H9 (cell line): Measurements from ENCODE around the gene DKKL1. TPM values are rescaled to one million over a fixed set of nuclear protein-coding genes. Genes with fewer than 3 reads are reported as not detected.
A peak's percentile ranks its signal among the peaks of the same experiment; 100 is the strongest.

Source experiments
- DNase-seq: peaks from one replicate; pipeline ENCODE4 v3.0.0-alpha.2; 2017
- H2AFZ ChIP-seq: one replicate; pipeline ENCODE4 v1.6.1; 2013; ENCODE audit warnings: mild to moderate bottlenecking, low read length, control low read depth, moderate library complexity
- H2AK5ac ChIP-seq: 2 replicates; pipeline ENCODE4 v1.6.1; 2013; ENCODE audit warnings: low read length, control low read depth, mixed read lengths; ENCODE audit not compliant: insufficient read length
- H2BK120ac ChIP-seq: one replicate; pipeline ENCODE4 v1.6.1; 2013; ENCODE audit warnings: low read depth, mild to moderate bottlenecking, low read length, control low read depth, inconsistent platforms; ENCODE audit not compliant: poor library complexity, severe bottlenecking
- H2BK12ac ChIP-seq: 2 replicates; pipeline ENCODE4 v1.6.1; 2013; ENCODE audit warnings: low read length, control low read depth, mixed read lengths, low read depth; ENCODE audit not compliant: insufficient read length
- H2BK15ac ChIP-seq: 2 replicates; pipeline ENCODE4 v1.6.1; 2013; ENCODE audit warnings: low read depth, low read length, control low read depth
- H2BK20ac ChIP-seq: one replicate; pipeline ENCODE4 v1.6.1; 2013; ENCODE audit warnings: low read depth, mild to moderate bottlenecking, low read length, control low read depth, inconsistent platforms; ENCODE audit not compliant: poor library complexity, severe bottlenecking
- H2BK5ac ChIP-seq: 2 replicates; pipeline ENCODE4 v1.6.1; 2013; ENCODE audit warnings: low read length, control low read depth, mixed read lengths; ENCODE audit not compliant: insufficient read length
- H3K14ac ChIP-seq: 2 replicates; pipeline ENCODE4 v1.6.1; 2013; ENCODE audit warnings: low read length, control low read depth; ENCODE audit not compliant: insufficient read depth
- H3K18ac ChIP-seq: 2 replicates; pipeline ENCODE4 v1.6.1; 2013; ENCODE audit warnings: low read depth, mild to moderate bottlenecking, mixed read lengths, low read length, control low read depth; ENCODE audit not compliant: insufficient read length
- H3K23ac ChIP-seq: 2 replicates; pipeline ENCODE4 v1.6.1; 2013; ENCODE audit warnings: low read length, control low read depth, mixed read lengths, low read depth; ENCODE audit not compliant: insufficient read length
- H3K23me2 ChIP-seq: 2 replicates; pipeline ENCODE4 v1.6.1; 2013; ENCODE audit warnings: low read depth, mild to moderate bottlenecking, mixed read lengths, low read length, control low read depth; ENCODE audit not compliant: insufficient read length, poor library complexity, severe bottlenecking
- H3K27ac ChIP-seq: 2 replicates; pipeline ENCODE4 v1.5.1; 2013; ENCODE audit warnings: low read length, control low read depth, mixed read lengths, low read depth; ENCODE audit not compliant: insufficient read length
- H3K27me3 ChIP-seq: 2 replicates; pipeline ENCODE4 v1.6.1; 2013; ENCODE audit warnings: low read length, control low read depth, inconsistent platforms; ENCODE audit not compliant: insufficient read depth
- H3K4ac ChIP-seq: 2 replicates; pipeline ENCODE4 v1.6.1; 2013; ENCODE audit warnings: low read depth, mild to moderate bottlenecking, control low read depth, inconsistent platforms, low read length, moderate library complexity
- H3K4me1 ChIP-seq: 2 replicates; pipeline ENCODE4 v1.6.1; 2013; ENCODE audit warnings: low read length, control low read depth, inconsistent platforms; ENCODE audit not compliant: insufficient read depth
- H3K4me2 ChIP-seq: 2 replicates; pipeline ENCODE4 v1.6.1; 2013; ENCODE audit warnings: low read length, control low read depth, mixed read lengths; ENCODE audit not compliant: insufficient read length, insufficient read depth
- H3K56ac ChIP-seq: 2 replicates; pipeline ENCODE4 v1.6.1; 2013; ENCODE audit warnings: low read depth, mild to moderate bottlenecking, mixed read lengths, low read length, control low read depth; ENCODE audit not compliant: insufficient read length
- H3K79me1 ChIP-seq: 2 replicates; pipeline ENCODE4 v1.6.1; 2013; ENCODE audit warnings: low read depth, mild to moderate bottlenecking, moderate library complexity, low read length, control low read depth, inconsistent platforms; ENCODE audit not compliant: insufficient read depth, poor library complexity, severe bottlenecking
- H3K79me2 ChIP-seq: 2 replicates; pipeline ENCODE4 v1.6.1; 2013; ENCODE audit warnings: low read length, control low read depth, inconsistent platforms; ENCODE audit not compliant: insufficient read depth
- H3K9ac ChIP-seq: 2 replicates; pipeline ENCODE4 v1.6.1; 2013; ENCODE audit warnings: low read length, control low read depth, mixed read lengths; ENCODE audit not compliant: insufficient read length; ENCODE audit errors: extremely low read depth
- H3K9me3 ChIP-seq: one replicate; pipeline ENCODE4 v1.6.1; 2013; ENCODE audit warnings: low read depth, low read length, inconsistent platforms; ENCODE audit not compliant: control insufficient read depth
- H3T11ph ChIP-seq: one replicate; pipeline ENCODE4 v1.6.1; 2013; ENCODE audit warnings: mild to moderate bottlenecking, low read length, control low read depth, inconsistent platforms
- H4K20me1 ChIP-seq: one replicate; pipeline ENCODE4 v1.6.1; 2013; ENCODE audit not compliant: control insufficient read depth, insufficient read length, insufficient read depth
- H4K5ac ChIP-seq: 2 replicates; pipeline ENCODE4 v1.6.1; 2013; ENCODE audit warnings: low read depth, mild to moderate bottlenecking, mixed read lengths, low read length, control low read depth; ENCODE audit not compliant: insufficient read length
- H4K8ac ChIP-seq: replicated peaks from 2 replicates; pipeline ENCODE4 v1.6.1; 2013; ENCODE audit warnings: low read length, control low read depth, mixed read lengths, low read depth; ENCODE audit not compliant: insufficient read length
- H4K91ac ChIP-seq: 2 replicates; pipeline ENCODE4 v1.6.1; 2013; ENCODE audit warnings: low read depth, mild to moderate bottlenecking, moderate library complexity, mixed read lengths, low read length, control low read depth; ENCODE audit not compliant: insufficient read length
- H3K27ac Mint-ChIP-seq, 3 experiments: 2 replicates in 2 of 3; 3 replicates in 1 of 3; pipeline ENCODE4 v1.8.0; 2020 to 2021; ENCODE audit warnings: mixed read lengths in 3 of 3, mild to moderate bottlenecking in 1 of 3, moderate library complexity in 1 of 3
- H3K27me3 Mint-ChIP-seq: 2 replicates; pipeline ENCODE4 v1.8.0; 2021; ENCODE audit warnings: low read depth, mild to moderate bottlenecking, moderate library complexity, mixed read lengths
- H3K36me3 Mint-ChIP-seq, 3 experiments: 2 replicates in 2 of 3; 3 replicates in 1 of 3; pipeline ENCODE4 v1.8.0; 2020 to 2021; ENCODE audit warnings: low read depth in 3 of 3, mixed read lengths in 3 of 3; ENCODE audit not compliant: insufficient read depth in 1 of 3
- H3K4me1 Mint-ChIP-seq, 2 experiments: 2 replicates each; pipeline ENCODE4 v1.8.0; 2020; ENCODE audit warnings: mixed read lengths in 2 of 2
- H3K4me3 Mint-ChIP-seq, 2 experiments: 2 replicates in 1 of 2; 3 replicates in 1 of 2; pipeline ENCODE4 v1.8.0; 2020 to 2021; ENCODE audit warnings: mild to moderate bottlenecking in 2 of 2, mixed read lengths in 2 of 2, moderate library complexity in 1 of 2
- H3K9me3 Mint-ChIP-seq, 2 experiments: 2 replicates in 1 of 2; 3 replicates in 1 of 2; pipeline ENCODE4 v1.8.0; 2020; ENCODE audit warnings: mild to moderate bottlenecking in 2 of 2, mixed read lengths in 2 of 2, moderate library complexity in 1 of 2
- WGBS: extraction: QIAGEN DNeasy Blood & Tissue Kit; methylation state at CpG from one replicate; pipeline ENCODE4 v1.1.7; 2013; ENCODE audit warnings: missing lambda C conversion rate, low lambda C conversion rate, mixed read lengths; ENCODE audit not compliant: insufficient read length; ENCODE audit errors: extremely low coverage; 5-methylcytosine and 5-hydroxymethylcytosine counted together
- total RNA-seq: library from RNA; stranded (reverse); gene quantifications from 2 replicates; pipeline ENCODE4 v1.2.1, GENCODE V29; 2021
- TF ChIP-seq, protein P1 (sequence below): fragments of 200-600 bp; sonication (generic); conservative IDR thresholded peaks from 3 replicates; pipeline ENCODE4 v1.8.0; 2021; ENCODE audit warnings: antibody characterized with exemption, mild to moderate bottlenecking

DKKL1 gene
- total RNA-seq, 1 experiment from 2014 or later = 3.5 TPM

DNA sequence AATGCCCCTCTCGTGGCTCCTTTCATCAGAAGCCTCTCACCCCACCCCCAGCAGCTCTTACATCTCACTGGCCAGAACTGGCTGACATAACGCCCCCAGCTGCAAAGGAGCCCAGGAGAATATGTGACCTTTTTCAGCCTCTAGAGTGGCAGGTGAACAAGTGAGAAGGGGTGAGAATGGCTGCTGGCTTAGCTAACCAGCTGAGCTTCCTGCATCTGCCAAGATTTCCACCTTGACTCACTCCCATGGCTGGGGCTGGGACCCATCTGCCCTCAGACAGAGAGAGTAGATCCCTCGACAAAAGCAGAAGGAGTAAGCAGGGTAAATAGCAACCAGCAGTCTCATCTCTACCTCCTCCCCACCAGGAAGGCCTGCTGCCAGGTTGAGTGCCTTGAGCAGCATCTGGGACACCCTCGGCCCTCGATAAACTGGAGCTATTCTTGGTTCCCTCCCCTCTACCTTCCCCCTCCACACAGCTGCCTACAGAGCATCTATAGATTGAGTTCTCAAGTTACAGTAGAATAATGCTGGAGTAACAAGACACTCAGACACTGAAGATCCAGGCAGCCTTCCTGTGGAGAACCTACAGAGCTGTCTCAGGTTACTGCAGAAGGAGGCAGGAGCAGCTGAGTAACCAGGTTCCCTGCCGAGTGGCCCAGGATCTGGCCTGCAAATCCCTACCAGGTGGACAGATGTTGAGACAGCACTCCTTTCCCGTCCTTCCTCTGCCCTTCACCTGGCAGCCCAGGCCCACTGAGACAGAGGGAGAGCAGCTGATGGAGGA, 39.9 kb downstream of the DKKL1 start:
- Mint-ChIP-seq H3K27me3 (peaks cover 1% of the 10 kb centered on the region; the same call in 1 of the 2 replicates), H3K36me3 (no peaks in the 10 kb centered on the region), H3K27ac (peak overlapping the region; percentile 97 to 98 (median 98)), H3K4me1 (peaks cover 42 to 44% of the 10 kb centered on the region in 2 experiments), H3K4me3 (peak overlapping the region; percentile 32 to 71), H3K9me3 (no peaks in the 10 kb centered on the region)
- Histone ChIP-seq H2BK12ac (peak overlapping the region; percentile 58), H3K18ac (peak overlapping the region; percentile 55), H3K79me2 (no peaks in the 10 kb centered on the region), H3K4me1 (peaks cover 9% of the 10 kb centered on the region; the same call in 1 of the 2 replicates), H2BK15ac (0 out of 2 replicates have a peak overlapping the region, but pooled peaks have one; percentile 40), H3K9ac (peak overlapping the region; percentile 21), H3K14ac (peak overlapping the region; percentile 87), H3K9me3 (no peaks in the 10 kb centered on the region), H4K8ac (no peak overlapping the region), H3K4ac (no peak overlapping the region), H4K20me1 (peaks cover 2% of the 10 kb centered on the region), H2BK5ac (peak overlapping the region; percentile 9), H3K56ac (no peak overlapping the region), H2BK120ac (no peak overlapping the region), H4K91ac (no peak overlapping the region), H2AK5ac (no peak overlapping the region), H2BK20ac (no peak overlapping the region), H4K5ac (no peak overlapping the region), H3K27me3 (no peaks in the 10 kb centered on the region), H3K23me2 (no peaks in the 10 kb centered on the region), H3K4me2 (peak overlapping the region; percentile 48), H3K23ac (no peak overlapping the region), H3T11ph (no peak overlapping the region), H3K79me1 (no peaks in the 10 kb centered on the region), H2AFZ (no peak overlapping the region), H3K27ac (peak overlapping the region; percentile 91)
- TF ChIP-seq, protein P1, sequence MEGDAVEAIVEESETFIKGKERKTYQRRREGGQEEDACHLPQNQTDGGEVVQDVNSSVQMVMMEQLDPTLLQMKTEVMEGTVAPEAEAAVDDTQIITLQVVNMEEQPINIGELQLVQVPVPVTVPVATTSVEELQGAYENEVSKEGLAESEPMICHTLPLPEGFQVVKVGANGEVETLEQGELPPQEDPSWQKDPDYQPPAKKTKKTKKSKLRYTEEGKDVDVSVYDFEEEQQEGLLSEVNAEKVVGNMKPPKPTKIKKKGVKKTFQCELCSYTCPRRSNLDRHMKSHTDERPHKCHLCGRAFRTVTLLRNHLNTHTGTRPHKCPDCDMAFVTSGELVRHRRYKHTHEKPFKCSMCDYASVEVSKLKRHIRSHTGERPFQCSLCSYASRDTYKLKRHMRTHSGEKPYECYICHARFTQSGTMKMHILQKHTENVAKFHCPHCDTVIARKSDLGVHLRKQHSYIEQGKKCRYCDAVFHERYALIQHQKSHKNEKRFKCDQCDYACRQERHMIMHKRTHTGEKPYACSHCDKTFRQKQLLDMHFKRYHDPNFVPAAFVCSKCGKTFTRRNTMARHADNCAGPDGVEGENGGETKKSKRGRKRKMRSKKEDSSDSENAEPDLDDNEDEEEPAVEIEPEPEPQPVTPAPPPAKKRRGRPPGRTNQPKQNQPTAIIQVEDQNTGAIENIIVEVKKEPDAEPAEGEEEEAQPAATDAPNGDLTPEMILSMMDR = no peak
- peak; percentile 96 for DNase-seq
- no CpG with 5 or more reads among the region's 7 CpGs for WGBS
